Adipose tissue (tissue), 3 donors: ENCODE measurements around the gene STAMBPL1. TPM values are rescaled to one million over a fixed set of nuclear protein-coding genes. Genes with fewer than 3 reads are reported as not detected.

ENCODE experiments used
- H3K27ac ChIP-seq: one replicate; pipeline ENCODE4 v1.5.1; 2013; ENCODE audit warnings: low read depth, low read length
- WGBS, 3 donors: extraction: QIAGEN DNeasy Blood & Tissue Kit; methylation state at CpG; one replicate each; pipeline ENCODE4 v1.1.7; 2013; 5-methylcytosine and 5-hydroxymethylcytosine counted together
- polyA plus RNA-seq, 3 donors: library from polyadenylated mRNA; stranded (reverse); fragments of 200-250 nt; gene quantifications; one replicate each; pipeline ENCODE4 v1.2.3, GENCODE V29; 2013
- donor health status: healthy with polysubstance abuse.
- donor health status: Bipolar disorder and iron deficiency.
- donor health status: healthy.

STAMBPL1 gene
- polyA plus RNA-seq, 3 donors, result 2.4 to 5.4 (median 2.6) TPM

GRCh38 chr10:88962336-88962735 lies 82.3 kb downstream of the STAMBPL1 start:
- WGBS, 3 donors, result 41 to 80% (median 50%) methylated on average over 2 of the region's 2 CpGs
- no peak overlapping the region for H3K27ac ChIP-seq

- H3K27ac ChIP-seq, result no peak overlapping the region
- 85 to 94% (median 90%) methylated on average over 2 of the region's 2 CpGs for WGBS, 3 donors
Measured at GRCh38 chr10:88963318-88963717, 83.3 kb downstream of the STAMBPL1 start.

- 78 to 90% (median 83%) methylated on average over 1 of the region's 1 CpG for WGBS, 3 donors
- H3K27ac ChIP-seq, result no peak overlapping the region
Measured at GRCh38 chr10:88964360-88964759, 84.3 kb downstream of the STAMBPL1 start.

DNA sequence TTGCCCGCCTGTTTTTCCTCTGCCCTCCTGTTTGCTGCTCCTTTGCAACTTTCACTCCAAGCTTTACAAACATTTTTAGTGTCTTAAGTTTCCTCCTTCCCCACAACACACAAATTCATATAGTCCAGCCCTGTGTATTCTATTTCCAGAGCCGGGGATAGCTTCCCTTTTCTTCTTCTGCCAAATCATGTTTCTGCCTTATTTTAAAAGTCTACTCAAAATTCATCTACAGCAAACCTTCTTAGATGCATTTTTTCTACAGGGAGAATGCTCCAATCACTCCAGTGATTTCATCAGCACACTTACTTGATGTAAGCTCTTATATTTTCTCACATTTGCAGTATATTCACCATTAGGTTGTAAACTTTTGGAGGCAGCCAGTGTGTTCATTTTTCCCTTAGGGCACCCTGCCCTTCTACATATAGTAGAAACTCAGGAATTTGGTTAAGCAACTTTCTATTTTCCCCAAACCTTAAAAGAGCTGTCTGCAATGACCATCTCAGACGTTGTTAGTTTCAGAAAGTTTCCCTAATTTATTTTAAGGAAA lies 84.9 kb downstream of the STAMBPL1 start:
- no peak overlapping the region for H3K27ac ChIP-seq
- WGBS, 3 donors, result 44 to 61% (median 44%) methylated on average over 3 of the region's 3 CpGs

- WGBS, 3 donors, result 47 to 62% (median 60%) methylated on average over 3 of the region's 3 CpGs
- H3K27ac ChIP-seq, result no peak overlapping the region
Measured at GRCh38 chr10:88966797-88967196, 86.8 kb downstream of the STAMBPL1 start.

GRCh38 chr10:88968391-88968790 lies 88.3 kb downstream of the STAMBPL1 start:
- 62 to 81% (median 67%) methylated on average over 2 of the region's 2 CpGs for WGBS, 3 donors
- H3K27ac ChIP-seq, result no peak overlapping the region

- WGBS, 3 donors, result 54 to 73% (median 59%) methylated on average over 5 of the region's 5 CpGs
- no peak overlapping the region for H3K27ac ChIP-seq
Measured at GRCh38 chr10:88971221-88972061, 91.4 kb downstream of the STAMBPL1 start.

Other genes with a start within 250 kb of the STAMBPL1 start
- gene LIPF, start 215.8 kb upstream of the STAMBPL1 start, polyA plus RNA-seq, result 1,000 to 10,000 TPM in 1 of 3 donors, 100 to 1,000 TPM in 1, 1 to 10 TPM in 1; 1.3 to 2,549 (median 298) TPM
- not detected for gene LIPK, start 174.0 kb upstream of the STAMBPL1 start, polyA plus RNA-seq
- under 1 TPM in 1 of 3 donors, not detected in 2; 0.49 TPM for gene LIPN, start 120.2 kb upstream of the STAMBPL1 start, polyA plus RNA-seq
- under 1 TPM in 1 of 3 donors, not detected in 2; 0.04 TPM for gene LIPM, start 77.5 kb upstream of the STAMBPL1 start, polyA plus RNA-seq
- gene ANKRD22, start 28.4 kb upstream of the STAMBPL1 start, polyA plus RNA-seq, result 10 to 100 TPM in 1 of 3 donors, 1 to 10 TPM in 2; 1.0 to 14.7 (median 3.2) TPM
- gene ACTA2, start 72.5 kb downstream of the STAMBPL1 start, polyA plus RNA-seq, result 100 to 1,000 TPM in 2 of 3 donors, 10 to 100 TPM in 1; 37.2 to 242 (median 231) TPM
- 10 to 100 TPM in 2 of 3 donors, 1 to 10 TPM in 1; 2.2 to 20.1 (median 14.0) TPM for gene FAS, start 110.6 kb downstream of the STAMBPL1 start, polyA plus RNA-seq